GM21737 (cell line): ENCODE measurements around the gene MAP3K14.
"Not testable (repeated sequence)": the region's sequence is repeated elsewhere in the genome, so short reads cannot be mapped to it uniquely, and the experiment has no call there.

ENCODE experiments used
- ATAC-seq: cut with Tn5 transposase; IDR thresholded peaks from one replicate; pipeline ENCODE4 v1.9.1; 2021; ENCODE audit warnings: mild to moderate bottlenecking, moderate library complexity; ENCODE audit not compliant: unreplicated experiment

MAP3K14 gene

DNA sequence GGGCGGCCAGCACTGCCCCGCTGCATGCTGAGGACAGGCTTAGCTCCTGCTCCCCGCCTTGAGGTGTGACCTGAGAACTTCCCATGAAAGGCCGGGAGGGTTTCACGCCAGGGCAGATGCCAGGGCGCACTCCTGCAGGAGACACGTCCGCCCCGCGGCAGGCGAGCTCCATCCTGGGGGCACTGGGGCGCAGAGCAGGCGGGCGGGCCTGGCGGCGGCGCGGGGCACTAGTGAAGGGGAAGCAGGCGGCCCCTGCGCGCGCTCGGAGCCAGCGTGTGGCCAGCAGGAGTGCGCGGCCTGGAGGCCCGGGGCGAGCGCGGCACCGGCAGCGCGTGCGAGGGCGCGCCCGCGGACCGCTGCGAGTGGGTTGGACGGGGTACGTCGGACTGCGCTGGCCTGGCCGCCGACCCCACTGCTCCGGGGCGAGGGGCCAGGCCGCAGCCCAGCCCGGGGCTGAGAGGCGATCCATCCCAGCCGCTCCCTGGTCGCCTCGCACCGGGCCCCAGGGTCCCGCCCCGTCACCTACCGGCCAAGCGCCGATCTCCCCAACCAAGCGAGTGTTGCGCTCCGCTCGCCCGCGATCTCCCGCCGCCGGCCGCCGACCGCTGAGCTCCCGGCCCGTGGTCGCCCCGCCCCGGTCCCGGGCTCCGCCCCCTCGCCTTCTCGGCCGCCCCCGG, at the start of gene MAP3K14:
MAP3K14 (minus strand) TSS at position 587 of the 677 bp plus-strand sequence. CDS start 26,275 bp downstream, outside the sequence.
- ATAC-seq = peak; percentile 18

DNA sequence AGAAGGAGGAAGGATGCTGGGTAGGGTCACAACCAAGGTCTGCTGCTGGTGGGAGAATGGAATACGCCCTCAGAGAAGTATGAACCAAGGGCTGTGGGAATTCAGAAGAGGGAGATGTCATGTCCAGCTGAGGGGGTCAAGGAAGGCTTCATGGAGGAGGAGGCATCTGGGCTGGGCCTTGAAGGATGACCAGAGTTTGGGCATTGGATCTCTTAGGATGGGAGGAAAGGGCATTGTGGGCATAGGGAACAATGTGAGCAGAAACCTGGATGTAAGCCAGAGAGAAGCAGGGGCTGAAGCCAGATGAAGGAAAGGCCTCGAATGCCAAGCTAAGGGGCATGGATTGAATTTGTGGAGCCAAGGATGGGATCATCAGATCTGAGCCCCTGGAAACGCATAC, 49.2 kb upstream of the MAP3K14 start:
- ATAC-seq = no peak

DNA sequence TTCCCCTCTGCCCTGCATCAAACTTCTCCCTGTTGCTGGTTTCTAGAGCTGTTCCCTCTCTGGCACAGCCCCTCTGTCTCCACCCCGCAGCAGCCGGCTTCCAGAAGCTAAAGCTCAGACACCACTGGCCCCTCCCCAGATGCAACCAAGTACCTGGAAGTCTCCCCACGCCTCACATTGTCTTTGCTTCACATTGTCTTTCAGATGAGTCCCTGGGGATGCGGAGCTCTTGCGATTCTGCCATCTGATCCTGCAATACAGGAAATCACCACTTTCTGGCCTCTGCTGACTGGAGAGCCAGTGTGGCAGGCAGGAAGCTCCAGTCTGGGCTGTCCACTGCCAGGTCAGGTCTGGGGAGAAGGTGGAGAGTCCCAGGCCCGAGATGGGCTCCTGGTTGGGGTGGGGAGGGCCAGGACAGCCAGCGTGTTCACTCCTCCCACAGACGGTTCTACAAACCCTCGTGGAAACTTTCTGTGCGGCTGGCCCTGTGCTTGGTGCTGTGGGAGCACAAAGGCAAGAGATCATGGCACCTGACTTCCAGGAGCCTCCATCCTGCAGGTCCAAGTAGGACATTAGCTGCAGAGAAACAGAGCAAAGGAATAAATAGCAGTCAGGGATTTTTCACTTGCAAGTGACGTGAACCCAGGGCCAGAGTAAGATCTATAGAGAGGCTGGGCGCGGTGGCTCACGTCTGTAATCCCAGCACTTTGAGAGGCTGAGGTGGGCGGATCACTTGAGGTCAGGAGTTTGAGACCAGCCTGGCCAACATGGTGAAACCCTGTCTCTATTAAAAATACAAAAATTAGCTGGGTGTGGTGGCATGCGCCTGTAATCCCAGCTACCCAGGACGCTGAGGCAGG, 47.9 kb upstream of the MAP3K14 start:
- no peak for ATAC-seq

DNA sequence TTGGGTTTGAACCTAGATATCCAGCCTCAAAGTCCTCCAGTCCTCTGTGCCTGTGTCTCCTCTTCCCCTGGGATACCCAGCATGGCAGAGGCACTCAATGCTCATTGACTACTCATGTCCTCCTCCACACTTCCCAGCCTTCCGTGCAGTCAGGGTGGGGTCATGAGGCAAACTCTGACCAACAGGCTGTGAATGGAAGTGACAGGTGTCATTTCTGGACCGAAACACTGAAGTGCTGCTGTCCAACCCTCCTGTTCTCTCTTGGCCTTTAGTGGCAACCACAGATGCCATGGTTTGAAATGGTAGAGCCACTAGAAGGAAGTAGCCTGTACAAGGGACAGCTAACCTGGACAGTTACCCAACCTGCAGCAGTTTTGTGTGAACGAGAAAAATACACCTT, 46.7 kb upstream of the MAP3K14 start:
- ATAC-seq = no peak

DNA sequence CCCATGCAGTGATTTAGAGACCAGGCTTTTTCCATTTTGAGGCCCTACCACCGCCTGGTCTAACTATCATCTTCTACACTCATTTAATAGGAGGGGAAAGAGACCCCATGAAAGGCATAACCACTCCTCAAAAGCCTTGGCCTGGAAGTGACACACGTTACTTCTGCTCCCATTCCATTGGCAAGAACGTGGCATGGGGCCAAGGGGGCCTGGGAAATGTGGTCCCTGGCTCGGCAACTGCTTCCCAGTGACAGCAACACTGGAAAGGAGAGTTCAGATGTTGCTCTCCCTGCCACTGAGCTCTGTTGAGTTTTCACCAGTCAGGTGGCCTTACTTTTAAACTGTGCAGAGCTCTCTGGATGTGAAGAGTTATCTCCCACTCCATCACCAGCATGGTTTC, 45.2 kb upstream of the MAP3K14 start:
- no peak for ATAC-seq

DNA sequence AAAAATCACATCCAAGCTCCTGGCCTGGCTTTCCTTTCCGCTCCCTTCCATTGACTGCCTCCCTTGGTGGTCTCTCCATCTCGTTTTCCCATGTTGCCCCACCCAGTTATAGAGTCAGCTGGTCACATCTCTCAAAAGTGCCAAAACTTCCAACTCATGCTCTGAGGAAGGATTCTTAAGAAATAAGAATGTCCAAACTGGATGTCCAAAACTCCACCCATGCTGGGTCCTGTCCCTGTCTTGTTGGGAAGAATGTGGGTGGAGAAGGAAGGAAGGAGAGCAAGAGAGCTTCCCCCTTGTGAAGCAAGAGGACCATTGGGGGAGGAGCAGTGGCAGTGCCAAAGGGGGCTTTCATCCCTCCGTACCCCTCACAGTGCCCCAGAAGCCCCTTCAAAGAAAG, 44.6 kb upstream of the MAP3K14 start:
- no peak for ATAC-seq

DNA sequence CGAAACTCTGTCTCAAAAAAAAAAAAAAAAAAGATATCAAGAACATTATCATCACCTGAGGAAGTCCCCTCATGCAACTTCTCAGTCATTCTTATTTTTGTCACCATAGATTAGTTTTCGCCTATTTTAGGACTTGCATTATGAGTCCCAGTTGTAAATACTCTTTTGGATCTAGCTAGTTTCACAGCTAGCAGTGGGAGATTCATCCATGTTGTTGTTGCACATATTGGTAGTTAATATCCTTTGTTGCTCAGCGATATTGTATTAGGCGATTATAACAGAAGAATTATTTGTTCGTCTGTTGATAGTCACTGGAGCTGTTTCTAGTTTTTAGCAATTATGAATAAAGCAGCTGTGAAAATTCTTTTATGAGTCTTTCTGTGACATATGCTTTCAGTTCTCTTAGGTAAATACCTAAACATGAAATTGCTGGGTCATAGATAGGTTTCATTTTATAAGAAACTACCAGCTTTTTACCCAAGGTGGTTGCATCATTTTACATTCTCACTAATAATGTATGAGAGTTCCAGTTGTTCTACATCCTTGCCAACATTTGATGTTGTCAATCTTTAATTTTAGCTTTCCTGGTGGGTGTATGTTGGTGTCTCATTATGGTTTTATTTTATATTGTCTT, 40.7 kb upstream of the MAP3K14 start:
- no peak for ATAC-seq

DNA sequence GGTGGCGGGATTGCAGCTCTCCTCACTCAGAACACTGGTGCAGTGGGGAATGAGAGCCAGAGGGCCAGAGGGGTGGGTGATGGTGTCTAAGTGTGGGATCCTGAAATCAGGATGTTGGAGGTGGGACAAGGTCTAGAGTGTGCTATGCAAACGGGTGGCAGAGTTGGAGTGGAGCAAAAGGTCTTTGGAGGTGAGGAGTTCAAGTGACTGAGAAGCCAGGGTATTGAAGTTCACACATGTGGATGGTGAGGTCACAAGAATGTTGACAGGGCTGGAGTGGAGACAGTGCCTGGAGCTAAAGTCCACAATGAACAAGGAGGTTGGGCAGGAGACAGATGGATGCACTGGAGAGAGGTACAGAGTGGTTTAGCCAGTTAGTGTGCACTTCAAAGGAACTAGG, 38.3 kb upstream of the MAP3K14 start:
- ATAC-seq = no peak

DNA sequence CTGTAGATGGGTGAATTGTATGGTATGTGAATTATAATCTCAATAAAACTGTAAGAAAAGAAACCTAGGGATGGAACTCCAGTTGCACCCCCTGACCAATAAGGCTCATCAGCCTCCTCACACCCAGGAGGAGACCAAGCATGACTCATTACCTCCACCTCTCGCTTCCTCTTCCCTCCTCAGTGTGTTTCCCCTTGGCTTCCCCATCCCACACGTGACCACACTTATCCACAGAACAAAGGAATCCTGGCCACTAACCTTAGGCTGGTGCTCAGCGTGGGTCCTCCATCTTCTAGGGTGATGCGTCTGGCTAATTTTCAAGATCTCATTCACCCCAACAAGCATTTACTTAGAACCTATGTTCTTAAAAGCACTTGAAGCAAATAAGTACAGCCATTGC, 36.2 kb upstream of the MAP3K14 start:
- no peak for ATAC-seq

DNA sequence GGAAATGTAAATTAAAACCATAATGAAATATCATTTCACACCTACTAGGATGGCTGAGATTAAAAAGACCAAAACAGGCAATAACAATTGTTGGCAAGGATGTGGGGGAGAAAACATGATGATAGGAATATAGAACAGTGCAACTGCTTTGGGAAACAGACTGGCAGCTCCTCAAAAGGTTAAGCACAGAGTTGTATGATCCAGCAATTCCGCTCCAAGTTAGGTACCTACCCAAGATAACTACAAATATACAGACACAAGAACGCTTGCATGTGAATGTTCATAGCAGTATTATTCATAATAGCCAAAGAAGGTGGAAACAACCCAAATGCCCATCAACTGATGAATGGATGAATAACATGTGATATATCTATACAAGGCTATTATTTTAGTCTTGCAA, 35.0 kb upstream of the MAP3K14 start:
- ATAC-seq = no peak

DNA sequence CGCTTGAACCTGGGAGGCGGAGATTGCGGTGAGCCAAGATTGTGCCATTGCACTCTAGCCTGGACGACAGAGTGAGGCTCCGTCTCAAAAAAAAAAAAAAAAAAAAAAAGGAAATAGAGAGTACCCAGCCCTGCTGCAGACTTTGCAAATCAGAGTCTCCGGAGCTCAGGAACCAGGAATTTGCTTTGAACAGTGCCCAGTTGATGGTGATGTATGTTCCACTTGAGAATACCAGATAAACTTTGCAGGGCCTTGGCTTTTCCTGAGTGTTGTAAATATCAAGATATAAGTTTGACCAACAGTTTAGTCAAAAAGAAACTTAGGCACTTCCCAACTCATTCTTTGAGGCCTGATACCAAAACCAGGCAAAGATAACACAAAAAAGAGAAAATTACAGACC, 30.6 kb upstream of the MAP3K14 start:
- ATAC-seq = no peak

DNA sequence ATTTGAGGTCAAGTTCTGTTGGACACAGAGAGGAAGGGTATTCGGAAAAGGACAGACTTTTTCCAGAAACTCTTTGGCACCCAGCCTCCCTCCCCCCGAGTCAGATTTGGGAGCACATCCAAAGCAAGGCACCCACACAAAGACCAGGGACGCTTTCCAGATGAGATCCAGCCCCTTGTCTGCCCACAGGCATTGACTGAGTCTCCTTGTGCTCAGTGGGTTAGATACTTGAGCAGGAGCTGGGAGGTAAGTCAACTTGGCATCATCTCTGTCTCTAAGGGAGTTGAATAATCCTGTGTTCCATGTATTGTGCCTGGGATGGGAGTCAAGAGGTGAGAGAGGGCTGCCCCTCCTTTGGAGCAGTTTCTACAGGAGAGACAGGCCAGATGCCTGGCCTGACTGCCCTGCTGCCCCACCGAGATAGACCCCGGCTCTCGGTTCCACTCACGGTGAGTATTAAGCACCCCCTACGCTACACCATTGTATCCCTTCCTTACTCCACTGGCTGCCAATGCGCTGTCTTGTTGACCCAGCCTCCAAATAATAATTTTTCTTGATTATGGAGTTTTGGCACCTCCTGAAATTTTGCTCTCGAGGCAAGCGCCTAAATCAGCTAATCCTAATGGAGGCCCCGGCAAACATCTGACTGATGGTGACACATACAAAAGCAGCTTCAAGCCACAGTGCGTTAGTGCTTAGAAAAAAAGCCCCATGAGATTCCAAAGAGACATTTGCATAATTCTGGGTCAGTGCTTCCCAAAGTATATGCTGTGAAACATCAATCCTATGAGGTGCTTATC, 29.6 kb upstream of the MAP3K14 start:
- no peak for ATAC-seq

DNA sequence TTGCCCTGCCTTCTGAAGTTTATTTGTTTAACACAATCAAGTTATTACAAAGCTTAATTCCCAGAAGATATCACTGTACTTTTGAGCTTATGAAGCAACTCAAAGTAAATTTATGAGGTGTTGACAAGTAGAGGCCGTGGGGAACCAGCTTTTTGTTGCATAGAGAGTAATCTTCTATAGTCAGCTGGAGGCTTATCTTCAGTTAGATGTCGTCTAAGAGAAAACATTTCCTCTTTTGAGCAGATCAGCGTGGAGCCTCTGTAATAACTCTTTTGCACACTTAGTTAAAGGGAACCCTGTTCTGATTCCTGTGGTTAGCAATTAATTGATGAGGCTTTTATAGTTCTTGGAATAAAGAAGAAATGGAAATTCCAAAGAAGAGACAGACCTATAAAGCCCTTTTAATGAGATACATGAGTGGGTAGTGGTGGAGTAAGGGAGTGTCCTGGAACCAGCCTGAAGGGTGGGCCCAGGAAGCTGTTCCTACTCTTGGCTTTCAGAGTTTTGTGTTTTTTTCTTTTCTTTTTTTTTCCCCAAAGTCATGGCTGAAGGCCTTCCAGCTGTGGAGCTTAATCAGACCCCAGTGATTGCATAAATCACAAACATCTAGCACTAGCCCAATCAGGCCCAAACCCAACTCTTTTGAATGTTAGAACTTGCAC, 28.9 kb upstream of the MAP3K14 start:
- ATAC-seq = no peak

DNA sequence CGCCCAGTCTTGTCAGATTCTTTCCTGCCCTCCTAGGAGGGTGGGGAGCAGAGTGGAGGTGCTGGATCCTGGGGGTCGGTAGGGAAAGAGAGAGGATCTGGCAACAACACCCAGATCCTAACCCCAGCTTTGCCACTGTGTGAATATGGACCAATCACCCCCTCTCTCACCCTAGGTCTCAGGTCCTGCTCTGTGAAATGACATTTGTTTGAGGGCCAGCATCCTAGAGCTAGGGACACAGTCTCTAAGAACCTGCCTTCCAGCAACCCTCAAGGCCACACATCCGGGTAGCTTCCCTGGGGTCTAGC, 28.4 kb upstream of the MAP3K14 start:
- no peak for ATAC-seq

DNA sequence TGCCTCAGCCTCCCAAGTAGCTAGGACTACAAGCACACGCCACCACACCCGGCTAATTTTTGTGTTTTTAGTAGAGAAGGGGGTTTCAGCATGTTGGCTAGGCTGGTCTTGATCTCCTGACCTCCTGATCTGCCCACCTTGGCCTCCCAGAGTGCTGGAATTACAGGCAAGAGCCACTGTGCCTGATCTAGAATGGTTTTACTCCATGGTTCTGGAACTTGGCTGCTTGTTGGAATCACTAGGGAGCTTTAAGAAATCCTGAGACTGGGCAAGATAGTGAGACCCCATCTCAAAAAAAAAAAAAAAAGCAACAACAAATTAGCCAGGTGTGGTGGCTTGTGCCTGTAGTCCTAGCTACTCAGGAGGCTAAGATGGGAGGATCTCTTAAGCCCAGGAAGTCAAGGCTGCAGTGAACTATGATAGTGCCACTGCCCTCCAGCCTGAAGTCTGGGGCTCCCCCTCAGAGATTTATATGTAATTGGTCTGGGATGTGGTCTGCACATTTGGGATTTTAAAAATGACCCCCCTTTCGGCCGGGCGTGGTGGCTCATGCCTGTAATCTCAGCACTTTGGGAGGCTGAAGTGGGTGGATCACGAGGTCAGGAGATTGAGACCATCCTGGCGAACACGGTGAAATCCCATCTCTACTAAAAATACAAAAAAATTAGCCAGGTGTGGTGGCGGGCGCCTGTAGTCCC, 27.3 kb upstream of the MAP3K14 start:
- not testable (repeated sequence) for ATAC-seq

DNA sequence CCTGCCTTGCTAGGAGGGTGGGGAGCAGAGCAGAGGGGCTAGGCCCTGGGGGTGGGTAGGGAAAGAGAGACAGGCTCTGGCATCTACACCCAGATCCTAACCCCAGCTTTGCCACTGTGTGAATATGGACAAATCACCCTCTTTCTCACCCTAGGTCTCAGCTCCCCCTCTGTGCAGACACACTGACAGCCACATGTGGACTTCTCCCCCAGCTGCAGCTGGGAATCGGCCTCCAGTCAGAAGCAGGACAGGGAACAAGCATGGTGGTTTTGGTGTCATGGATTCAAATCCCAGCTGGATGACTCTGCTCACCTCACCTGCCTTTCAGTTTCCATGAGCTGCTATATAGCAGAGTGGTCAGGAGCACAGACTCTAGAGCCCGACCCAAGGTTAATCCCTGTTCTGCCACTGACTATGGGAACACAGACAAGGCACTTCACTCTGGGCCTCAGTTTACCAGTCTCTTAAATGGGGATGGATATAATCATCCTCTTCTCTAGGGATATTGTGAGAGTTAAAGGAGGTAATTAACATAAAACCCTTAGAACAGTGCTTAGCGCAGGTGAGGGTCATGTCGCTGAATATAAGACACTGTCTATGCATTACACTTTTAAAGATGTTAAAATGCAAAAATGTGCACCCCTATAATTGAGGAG, 26.2 kb upstream of the MAP3K14 start:
- no peak for ATAC-seq

DNA sequence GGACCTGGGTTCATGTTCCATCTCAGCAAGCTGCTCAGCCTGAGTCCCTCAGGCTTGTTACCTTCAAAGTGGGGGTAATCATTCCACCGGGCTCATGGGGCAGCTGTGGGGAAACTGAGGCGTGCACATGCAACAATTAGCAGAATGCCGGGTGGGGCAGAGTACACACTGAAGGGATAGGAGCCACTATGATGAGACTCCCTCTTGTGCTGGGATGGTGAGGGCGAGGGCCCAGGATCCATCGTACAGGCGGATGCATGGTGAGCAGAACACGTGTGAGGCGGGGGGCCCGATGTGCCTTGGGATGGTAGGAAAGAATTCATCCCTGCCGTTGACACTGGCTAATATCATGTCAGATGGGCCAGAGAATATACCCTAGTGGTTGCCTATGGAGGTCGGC, 25.5 kb upstream of the MAP3K14 start:
- ATAC-seq = no peak

DNA sequence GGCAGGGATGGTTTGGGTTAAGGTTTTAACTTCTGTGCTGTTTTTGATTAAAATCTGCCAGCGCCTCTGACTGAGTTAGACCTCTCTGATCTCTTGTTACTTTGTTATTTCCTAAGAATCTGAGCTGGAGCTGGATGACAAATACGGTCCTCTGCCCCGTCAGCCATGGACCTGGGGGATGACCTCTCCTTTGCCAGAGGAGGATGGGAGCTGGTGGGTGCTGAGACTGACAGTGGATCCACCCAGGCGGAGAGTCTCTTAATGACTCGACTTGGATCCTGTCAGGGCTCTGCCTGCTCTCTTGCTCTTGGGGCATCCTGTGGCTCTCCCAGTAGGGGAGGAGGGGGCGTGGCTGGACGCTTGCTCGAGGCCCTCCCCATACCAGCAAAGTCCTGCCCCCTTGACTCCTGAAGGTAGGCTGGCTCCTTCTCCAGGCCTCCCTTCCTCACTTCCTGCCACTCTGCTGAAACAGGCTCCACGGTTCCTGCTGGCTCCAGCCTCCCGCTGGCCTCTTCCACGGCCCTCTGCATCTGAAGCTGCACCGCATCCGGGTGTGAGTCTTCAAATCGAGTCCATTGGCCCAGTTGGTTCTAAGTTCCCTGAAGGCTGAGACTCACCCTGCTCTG, 24.8 kb upstream of the MAP3K14 start:
- no peak for ATAC-seq
